Cardiac muscle cell (in vitro differentiated cells and primary cell): ENCODE measurements around the gene KRT83. TPM values are rescaled to one million over a fixed set of nuclear protein-coding genes. Genes with fewer than 3 reads are reported as not detected.

Experiments
- DNase-seq, 2 donors: peaks; one replicate each; pipeline versions ENCODE4 v3.0.0 to v3.0.0-alpha.2; 2010 to 2017; ENCODE audit warnings: low read depth in 1 of 2, low spot score in 1 of 2
- H3K27ac ChIP-seq: fragments of 200-600 bp; sonication (generic); 2 replicates; pipeline ENCODE4 v1.5.1; 2016
- H3K27me3 ChIP-seq: fragments of 200-600 bp; sonication (generic); 2 replicates; pipeline ENCODE4 v1.6.0; 2016; ENCODE audit warnings: control low read depth
- H3K36me3 ChIP-seq: fragments of 200-600 bp; sonication (generic); 2 replicates; pipeline ENCODE4 v1.5.1; 2016; ENCODE audit warnings: control low read depth
- H3K4me1 ChIP-seq: fragments of 200-600 bp; sonication (generic); 2 replicates; pipeline ENCODE4 v1.8.1; 2017; ENCODE audit warnings: low read depth, mild to moderate bottlenecking, mixed run types
- H3K4me3 ChIP-seq: fragments of 200-600 bp; sonication (generic); 2 replicates; pipeline ENCODE4 v1.5.1; 2016; ENCODE audit warnings: mild to moderate bottlenecking
- H3K9me3 ChIP-seq: fragments of 200-600 bp; sonication (generic); 2 replicates; pipeline ENCODE4 v1.5.1; 2017; ENCODE audit warnings: low read depth, mild to moderate bottlenecking, control low read depth
- CTCF ChIP-seq: IDR thresholded peaks from 2 replicates; pipeline ENCODE4 v1.5.1; 2012; ENCODE audit warnings: low read depth, mild to moderate bottlenecking, low read length
- polyA plus RNA-seq: library from polyadenylated mRNA; unstranded; fragments of >200 nt; fragmentation: Nextera tagmentation; extraction: Ambion mirVana; gene quantifications from 2 replicates; pipeline ENCODE4 v1.2.1, GENCODE V29; 2016
- total RNA-seq: library from RNA; depleted of rRNA; stranded (reverse); fragments of >200 nt; gene quantifications from 2 replicates; pipeline ENCODE4 v1.2.3, GENCODE V29; 2016

Gene KRT83
- total and polyA plus RNA-seq, 2 experiments from 2014 or later: not detected

GRCh38 chr12:52342781-52343490 lies 21.7 kb upstream of the KRT83 start:
- DNase-seq: no peak
- no peak overlapping the region for H3K4me3 ChIP-seq
- H3K27me3 ChIP-seq: peaks cover 19% of the 10 kb centered on the region
- H3K4me1 ChIP-seq: no peaks in the 10 kb centered on the region
- TF ChIP-seq CTCF: no peak
- no peaks in the 10 kb centered on the region for H3K36me3 ChIP-seq
- no peaks in the 10 kb centered on the region for H3K9me3 ChIP-seq
- H3K27ac ChIP-seq: no peak overlapping the region

GRCh38 chr12:52341066-52341580 lies 19.9 kb upstream of the KRT83 start:
- no peaks in the 10 kb centered on the region for H3K36me3 ChIP-seq
- peaks cover 19% of the 10 kb centered on the region for H3K27me3 ChIP-seq
- H3K4me1 ChIP-seq: no peaks in the 10 kb centered on the region
- H3K4me3 ChIP-seq: no peak overlapping the region
- H3K9me3 ChIP-seq: no peaks in the 10 kb centered on the region
- TF ChIP-seq CTCF: no peak
- no peak for DNase-seq
- no peak overlapping the region for H3K27ac ChIP-seq

GRCh38 chr12:52338241-52338960 lies 17.2 kb upstream of the KRT83 start:
- Histone ChIP-seq H3K4me3 (no peak overlapping the region), H3K9me3 (no peaks in the 10 kb centered on the region), H3K27ac (no peak overlapping the region), H3K4me1 (no peaks in the 10 kb centered on the region), H3K36me3 (no peaks in the 10 kb centered on the region), H3K27me3 (peaks cover 19% of the 10 kb centered on the region)
- no peak for DNase-seq
- TF ChIP-seq CTCF: no peak

- Histone ChIP-seq H3K36me3 (no peaks in the 10 kb centered on the region), H3K27ac (no peak overlapping the region), H3K9me3 (no peaks in the 10 kb centered on the region), H3K4me3 (no peak overlapping the region), H3K4me1 (no peaks in the 10 kb centered on the region), H3K27me3 (peaks cover 21% of the 10 kb centered on the region)
- peak in 1 of 2 donors; percentile 5 for DNase-seq
- TF ChIP-seq CTCF: no peak
These were observed 15.9 kb upstream of the KRT83 start for GRCh38 chr12:52337054-52337453.

GRCh38 chr12:52336641-52337040 lies 15.4 kb upstream of the KRT83 start:
- Histone ChIP-seq H3K36me3 (no peaks in the 10 kb centered on the region), H3K27ac (no peak overlapping the region), H3K27me3 (peaks cover 21% of the 10 kb centered on the region), H3K4me1 (no peaks in the 10 kb centered on the region), H3K4me3 (no peak overlapping the region), H3K9me3 (no peaks in the 10 kb centered on the region)
- no peak for DNase-seq
- no peak for TF ChIP-seq CTCF
